Panc1 (cell line): ENCODE results near the gene PPIL4.

Source experiments
- CTCF ChIP-seq: fragments of 450-650 bp; IDR thresholded peaks from 2 replicates; pipeline ENCODE4 v1.5.1; 2017; ENCODE audit warnings: mild to moderate bottlenecking
- POLR2AphosphoS5 ChIP-seq: IDR thresholded peaks from 2 replicates; pipeline ENCODE4 v1.6.1; 2012; ENCODE audit warnings: mild to moderate bottlenecking, low read depth, low read length, moderate library complexity
- REST ChIP-seq, 2 experiments: IDR thresholded peaks; 2 replicates each; pipeline ENCODE4 v1.6.1; 2011 to 2012; ENCODE audit warnings: low read depth in 2 of 2, control low read depth in 1 of 2, low read length in 1 of 2, mild to moderate bottlenecking in 1 of 2, moderate library complexity in 1 of 2; ENCODE audit not compliant: insufficient read depth in 1 of 2

- TF ChIP-seq CTCF (peak; percentile 92), POLR2AphosphoS5 (no peak), REST (IDR thresholded peaks at IDR 0.05; ENCODE audit: insufficient read depth in 1 of 2, low read depth in 2 of 2, low read length in 1 of 2) (peak in 1 of 2 experiments; percentile 65; a peak in 1 of 4 replicates)
Observed at GRCh38 chr6:149565527-149566409, 19.9 kb upstream of the PPIL4 start, which contains the start of gene GINM1.
